HCT116 (cell line): ENCODE data around the gene COX7A2L. TPM values are rescaled to one million over a fixed set of nuclear protein-coding genes. Genes with fewer than 3 reads are reported as not detected.

Experiments used
- ATAC-seq: fragments of 200-7000 bp; cut with Tn5 transposase; 2 replicates; pipeline ENCODE4 v1.9.1; 2020; ENCODE audit warnings: mild to moderate bottlenecking, moderate library complexity
- BruUV-seq: library from RNA; stranded (reverse); fragments of 400-500 nt; replicated peaks from 2 replicates; lab custom pipeline; 2021; lab: Mats Ljungman, UMichigan
- CTCF ChIA-PET: fragments of 300-600 bp; sonication (Branson Sonifier 250); formaldehyde crosslinking; loops from one replicate; lab custom pipeline; 2021; ENCODE audit warnings: antibody characterized with exemption; lab: Charles Lee
- POLR2A ChIA-PET: fragments of 300-600, 350-600 bp; sonication (Branson Sonifier 250); formaldehyde crosslinking; loops from one replicate; lab custom pipeline; 2021; ENCODE audit warnings: antibody characterized with exemption; lab: Charles Lee
- RAD21 ChIA-PET, 2 experiments: fragments of 300-600 bp; sonication (Branson Sonifier 250); formaldehyde crosslinking; loops; one replicate each; lab custom pipeline; 2023; ENCODE audit warnings: low total read pairs in 2 of 2; ENCODE audit not compliant: uncharacterized antibody in 2 of 2, unreplicated experiment in 2 of 2, low non-redundant PET in 1 of 2; lab: Charles Lee
- DNase-seq: peaks from one replicate; pipeline ENCODE4 v3.0.0-alpha.2; 2010; ENCODE audit warnings: low read depth, low spot score
- H2AFZ ChIP-seq: fragments of 200-600 bp; shearing (Covaris generic), sonication (generic); 2 replicates; pipeline ENCODE4 v1.6.1; 2017; ENCODE audit warnings: low read depth, mixed run types, mixed read lengths, antibody characterized with exemption, low read length; ENCODE audit not compliant: poor library complexity, severe bottlenecking
- H3K27ac ChIP-seq: 2 replicates; pipeline ENCODE4 v1.5.1; 2012; ENCODE audit warnings: low read depth, low read length
- H3K27me3 ChIP-seq: fragments of 200-600 bp; sonication (generic); 2 replicates; pipeline ENCODE4 v1.6.1; 2016; ENCODE audit warnings: mixed run types, low read length, mixed read lengths; ENCODE audit not compliant: insufficient read depth
- H3K36me3 ChIP-seq, 2 experiments: fragments of 200-500 bp in 1 of 2; fragments of 200-600 bp in 1 of 2; sonication (Bioruptor generic) in 1 of 2; sonication (generic) in 1 of 2; 2 replicates each; pipeline versions ENCODE4 v1.5.1 to v1.6.1; 2014 to 2016; ENCODE audit warnings: low read length in 2 of 2, inconsistent platforms in 1 of 2, mixed read lengths in 1 of 2, mixed run types in 1 of 2; ENCODE audit not compliant: insufficient read depth in 2 of 2, control insufficient read depth in 1 of 2
- H3K4me1 ChIP-seq, 2 experiments: fragments of 200-600 bp in 1 of 2; sonication (generic) in 1 of 2; 2 replicates each; pipeline versions ENCODE4 v1.5.1 to v1.6.1; 2012 to 2017; ENCODE audit warnings: low read length in 2 of 2, inconsistent platforms in 1 of 2, mild to moderate bottlenecking in 1 of 2, mixed read lengths in 1 of 2, mixed run types in 1 of 2, moderate library complexity in 1 of 2; ENCODE audit not compliant: insufficient read depth in 2 of 2, control insufficient read depth in 1 of 2
- H3K4me2 ChIP-seq: fragments of 200-600 bp; sonication (generic); 2 replicates; pipeline ENCODE4 v1.6.1; 2017; ENCODE audit warnings: mixed run types, low read length, mixed read lengths
- H3K4me3 ChIP-seq, 2 experiments: fragments of 200-600 bp in 1 of 2; sonication (generic) in 1 of 2; replicated peaks in 1 of 2; 2 replicates each; pipeline ENCODE4 v1.5.1; 2011 to 2016; ENCODE audit warnings: low read length in 2 of 2, control low read depth in 1 of 2, low read depth in 1 of 2, mild to moderate bottlenecking in 1 of 2, mixed read lengths in 1 of 2, mixed run types in 1 of 2
- H3K79me2 ChIP-seq: fragments of 200-600 bp; sonication (generic); 2 replicates; pipeline ENCODE4 v1.6.1; 2017; ENCODE audit warnings: mild to moderate bottlenecking, mixed run types, low read length, moderate library complexity, mixed read lengths; ENCODE audit not compliant: insufficient read depth
- H3K9ac ChIP-seq: fragments of 200-600 bp; sonication (generic); 2 replicates; pipeline ENCODE4 v1.6.1; 2016; ENCODE audit warnings: low read length, mixed read lengths
- H3K9me2 ChIP-seq: fragments of 200-600 bp; sonication (generic), shearing (Covaris generic); 2 replicates; pipeline ENCODE4 v1.6.1; 2017; ENCODE audit warnings: mixed run types, mild to moderate bottlenecking, moderate library complexity; ENCODE audit not compliant: insufficient read depth
- H3K9me3 ChIP-seq, 2 experiments: fragments of 200-500 bp in 1 of 2; fragments of 200-600 bp in 1 of 2; sonication (Bioruptor generic) in 1 of 2; sonication (generic) in 1 of 2; 2 replicates each; pipeline ENCODE4 v1.6.1; 2014 to 2017; ENCODE audit warnings: low read length in 2 of 2, mixed read lengths in 2 of 2, inconsistent platforms in 1 of 2, low read depth in 1 of 2, mild to moderate bottlenecking in 1 of 2, mixed run types in 1 of 2, moderate library complexity in 1 of 2; ENCODE audit not compliant: control insufficient read depth in 1 of 2, insufficient read depth in 1 of 2
- H4K20me1 ChIP-seq: fragments of 200-600 bp; sonication (generic), shearing (Covaris generic); 2 replicates; pipeline ENCODE4 v1.6.1; 2017; ENCODE audit warnings: mixed run types, mild to moderate bottlenecking, moderate library complexity; ENCODE audit not compliant: insufficient read depth
- CBX3 ChIP-seq: IDR thresholded peaks from 2 replicates; pipeline ENCODE4 v1.6.1; 2012; ENCODE audit warnings: low read depth
- CTCF ChIP-seq, 3 experiments: fragments of 200-600 bp in 1 of 3; sonication (generic) in 1 of 3; IDR thresholded peaks in 2 of 3; conservative IDR thresholded peaks in 1 of 3; 2 replicates each; pipeline ENCODE4 v1.5.1; 2012 to 2017; ENCODE audit warnings: low read depth in 2 of 3, low read length in 2 of 3, antibody characterized with exemption in 1 of 3, borderline replicate concordance in 1 of 3, control low read depth in 1 of 3, mild to moderate bottlenecking in 1 of 3, mixed read lengths in 1 of 3, mixed run types in 1 of 3, moderate library complexity in 1 of 3; ENCODE audit not compliant: insufficient read depth in 1 of 3
- EGR1 ChIP-seq: IDR thresholded peaks from 2 replicates; pipeline ENCODE4 v1.6.1; 2012; ENCODE audit warnings: low read depth
- ELF1 ChIP-seq: IDR thresholded peaks from 2 replicates; pipeline ENCODE4 v1.6.1; 2012; ENCODE audit warnings: low read depth, borderline replicate concordance
- EZH2 ChIP-seq: fragments of 200-600 bp; sonication (generic); IDR thresholded peaks from 2 replicates; pipeline ENCODE4 v1.6.1; 2017; ENCODE audit warnings: antibody characterized with exemption, mixed run types
- EZH2phosphoT487 ChIP-seq: fragments of 200-600 bp; IDR thresholded peaks from 2 replicates; pipeline ENCODE4 v1.6.1; 2018; ENCODE audit warnings: antibody characterized with exemption, borderline replicate concordance
- MAX ChIP-seq: IDR thresholded peaks from 2 replicates; pipeline ENCODE4 v1.6.1; 2012
- POLR2A ChIP-seq: IDR thresholded peaks from 2 replicates; pipeline ENCODE4 v1.7.0; 2011; ENCODE audit warnings: borderline replicate concordance; ENCODE audit not compliant: insufficient read depth, insufficient read length; ENCODE audit errors: extremely low read depth
- POLR2AphosphoS5 ChIP-seq: IDR thresholded peaks from 2 replicates; pipeline ENCODE4 v1.6.1; 2011; ENCODE audit warnings: mild to moderate bottlenecking, low read depth, low read length, moderate library complexity
- RAD21 ChIP-seq: IDR thresholded peaks from 2 replicates; pipeline ENCODE4 v1.6.1; 2012; ENCODE audit warnings: low read depth, mild to moderate bottlenecking
- ZFX ChIP-seq: fragments of 450-650 bp; IDR thresholded peaks from 2 replicates; pipeline ENCODE4 v1.6.1; 2017
- intact Hi-C: fragments of 100-400 bp; cut with micrococcal nuclease; formaldehyde crosslinking; loops from 2 replicates; pipeline ENCODE4 v1.10.0; 2022
- total RNA-seq: library from RNA; stranded (reverse); gene quantifications from one replicate; pipeline ENCODE4 v1.2.1, GENCODE V29; 2021; ENCODE audit not compliant: unreplicated experiment
- TF ChIP-seq, protein P1 (sequence below): IDR thresholded peaks from 2 replicates; pipeline ENCODE4 v1.6.1; 2011; ENCODE audit warnings: mild to moderate bottlenecking, low read length, moderate library complexity; ENCODE audit not compliant: insufficient replicate concordance; ENCODE audit errors: extremely low read depth

COX7A2L gene
- total RNA-seq, 1 experiment from 2014 or later, result 104 TPM

DNA sequence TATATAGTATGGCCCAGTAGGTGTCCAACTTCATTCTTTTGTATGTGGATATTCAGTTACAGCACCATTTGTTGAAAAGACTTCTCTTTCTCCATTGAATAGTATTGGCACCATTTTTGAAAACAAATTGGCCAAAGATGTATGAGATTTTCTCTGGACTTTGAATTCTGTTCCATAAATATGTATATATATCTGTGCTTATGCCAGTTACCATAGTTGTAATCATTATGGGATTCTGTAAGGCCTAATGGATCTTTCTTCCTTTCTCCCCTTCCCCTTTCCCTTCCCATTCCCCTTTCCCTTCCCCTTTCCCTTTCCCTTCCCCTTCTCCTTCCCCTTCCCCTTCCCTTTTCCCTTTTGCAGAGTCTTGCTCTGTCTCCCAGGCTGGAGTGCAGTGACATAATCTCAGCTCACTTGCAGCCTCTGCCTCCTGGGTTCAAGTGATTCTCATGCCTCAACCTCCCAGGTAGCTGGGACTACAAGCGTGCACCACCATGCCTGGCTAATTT is 51.0 kb downstream of the COX7A2L start:
- Histone ChIP-seq H3K9me2 (no peaks in the 10 kb centered on the region), H3K27me3 (no peaks in the 10 kb centered on the region), H3K4me2 (no peak overlapping the region), H3K27ac (no peak overlapping the region), H3K36me3 (0 out of 4 replicates have a peak, but pooled peaks cover 0 to 5% of the 10 kb centered on the region in 2 experiments), H3K4me3 (no peak overlapping the region), H3K4me1 (peaks cover 0 to 3% of the 10 kb centered on the region in 2 experiments; a peak in 1 of 4 replicates), H3K9ac (no peak overlapping the region), H3K79me2 (no peaks in the 10 kb centered on the region), H2AFZ (no peak overlapping the region), H4K20me1 (no peaks in the 10 kb centered on the region), H3K9me3 (no peaks in the 10 kb centered on the region)
- DNase-seq (no peak), ATAC-seq (no peak)
- TF ChIP-seq POLR2AphosphoS5 (no peak), CBX3 (no peak), MAX (no peak), CTCF (IDR thresholded peaks at IDR 0.05 in 2 of 3, conservative IDR thresholded peaks at IDR 0.05 in 1 of 3; ENCODE audit: borderline replicate concordance in 1 of 3, insufficient read depth in 1 of 3, low read depth in 2 of 3, low read length in 2 of 3) (no peak), POLR2A (no peak)
- ChIA-PET CTCF (no interaction called here), POLR2A (no interaction called here), RAD21 (no interaction called here)
- intact Hi-C loops, result no loop called here
- no TSS peak for BruUV-seq

- ATAC-seq (no peak), DNase-seq (no peak)
- no peaks in the 10 kb centered on the region for H3K9me2 ChIP-seq
- BruUV-seq, result no TSS peak
- ChIA-PET POLR2A (no interaction called here), RAD21 (no interaction called here), CTCF (no interaction called here)
- no peak overlapping the region for H2AFZ ChIP-seq
- peaks cover 0 to 3% of the 10 kb centered on the region in 2 experiments; a peak in 1 of 4 replicates for H3K4me1 ChIP-seq
- no peak overlapping the region for H3K4me3 ChIP-seq
- H3K9me3 ChIP-seq, result no peaks in the 10 kb centered on the region
- H4K20me1 ChIP-seq, result no peaks in the 10 kb centered on the region
- H3K9ac ChIP-seq, result no peak overlapping the region
- H3K79me2 ChIP-seq, result no peaks in the 10 kb centered on the region
- H3K27ac ChIP-seq, result no peak overlapping the region
- 0 out of 4 replicates have a peak, but pooled peaks cover 0 to 5% of the 10 kb centered on the region in 2 experiments for H3K36me3 ChIP-seq
- H3K27me3 ChIP-seq, result no peaks in the 10 kb centered on the region
- H3K4me2 ChIP-seq, result no peak overlapping the region
- intact Hi-C loops, result no loop called here
- TF ChIP-seq ELF1, result no peak
- no peak for TF ChIP-seq MAX
- TF ChIP-seq CBX3, result no peak
- no peak for TF ChIP-seq CTCF (IDR thresholded peaks at IDR 0.05 in 2 of 3, conservative IDR thresholded peaks at IDR 0.05 in 1 of 3; ENCODE audit: borderline replicate concordance in 1 of 3, insufficient read depth in 1 of 3, low read depth in 2 of 3, low read length in 2 of 3)
- no peak for TF ChIP-seq EGR1
- TF ChIP-seq EZH2phosphoT487, result no peak
- no peak for TF ChIP-seq ZFX
- TF ChIP-seq POLR2AphosphoS5, result no peak
- no peak for TF ChIP-seq RAD21
- no peak for TF ChIP-seq EZH2
- TF ChIP-seq, protein P1, sequence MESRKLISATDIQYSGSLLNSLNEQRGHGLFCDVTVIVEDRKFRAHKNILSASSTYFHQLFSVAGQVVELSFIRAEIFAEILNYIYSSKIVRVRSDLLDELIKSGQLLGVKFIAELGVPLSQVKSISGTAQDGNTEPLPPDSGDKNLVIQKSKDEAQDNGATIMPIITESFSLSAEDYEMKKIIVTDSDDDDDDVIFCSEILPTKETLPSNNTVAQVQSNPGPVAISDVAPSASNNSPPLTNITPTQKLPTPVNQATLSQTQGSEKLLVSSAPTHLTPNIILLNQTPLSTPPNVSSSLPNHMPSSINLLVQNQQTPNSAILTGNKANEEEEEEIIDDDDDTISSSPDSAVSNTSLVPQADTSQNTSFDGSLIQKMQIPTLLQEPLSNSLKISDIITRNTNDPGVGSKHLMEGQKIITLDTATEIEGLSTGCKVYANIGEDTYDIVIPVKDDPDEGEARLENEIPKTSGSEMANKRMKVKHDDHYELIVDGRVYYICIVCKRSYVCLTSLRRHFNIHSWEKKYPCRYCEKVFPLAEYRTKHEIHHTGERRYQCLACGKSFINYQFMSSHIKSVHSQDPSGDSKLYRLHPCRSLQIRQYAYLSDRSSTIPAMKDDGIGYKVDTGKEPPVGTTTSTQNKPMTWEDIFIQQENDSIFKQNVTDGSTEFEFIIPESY, result no peak
Measured at GRCh38 chr2:42309366-42309765, 51.7 kb downstream of the COX7A2L start.
